Mesothelial cell of epicardium (in vitro differentiated cells): Measurements from ENCODE around the gene ERCC6L. TPM values are rescaled to one million over a fixed set of nuclear protein-coding genes. Genes with fewer than 3 reads are reported as not detected.
"Not testable (repeated sequence)": the region's sequence is repeated elsewhere in the genome, so short reads cannot be mapped to it uniquely, and the experiment has no call there.

ENCODE experiments used
- DNase-seq, 2 experiments: peaks; one replicate each; pipeline ENCODE4 v3.0.0; 2021; ENCODE audit warnings: low spot score in 2 of 2; ENCODE audit not compliant: unreplicated experiment in 2 of 2
- H3K27ac Mint-ChIP-seq: 2 replicates; pipeline ENCODE4 v1.8.0; 2021; ENCODE audit warnings: mixed read lengths
- H3K27me3 Mint-ChIP-seq: 2 replicates; pipeline ENCODE4 v1.8.0; 2021; ENCODE audit warnings: low read depth, mixed read lengths
- H3K36me3 Mint-ChIP-seq: 2 replicates; pipeline ENCODE4 v1.8.0; 2021; ENCODE audit warnings: mixed read lengths
- H3K4me1 Mint-ChIP-seq: 2 replicates; pipeline ENCODE4 v1.8.0; 2021; ENCODE audit warnings: mixed read lengths
- H3K4me3 Mint-ChIP-seq: 2 replicates; pipeline ENCODE4 v1.8.0; 2021; ENCODE audit warnings: mild to moderate bottlenecking, moderate library complexity, mixed read lengths
- H3K9me3 Mint-ChIP-seq: 2 replicates; pipeline ENCODE4 v1.8.0; 2021; ENCODE audit warnings: mixed read lengths
- CTCF ChIP-seq: fragments of 200-600 bp; sonication (generic); IDR thresholded peaks from one replicate; pipeline ENCODE4 v1.5.0; 2021; ENCODE audit warnings: antibody characterized with exemption; ENCODE audit not compliant: unreplicated experiment
- total RNA-seq: library from RNA; stranded (reverse); gene quantifications from 3 replicates; pipeline ENCODE4 v1.2.1, GENCODE V29; 2021

ERCC6L gene
- total RNA-seq, 1 donor from 2014 or later: 3.0 TPM

DNA sequence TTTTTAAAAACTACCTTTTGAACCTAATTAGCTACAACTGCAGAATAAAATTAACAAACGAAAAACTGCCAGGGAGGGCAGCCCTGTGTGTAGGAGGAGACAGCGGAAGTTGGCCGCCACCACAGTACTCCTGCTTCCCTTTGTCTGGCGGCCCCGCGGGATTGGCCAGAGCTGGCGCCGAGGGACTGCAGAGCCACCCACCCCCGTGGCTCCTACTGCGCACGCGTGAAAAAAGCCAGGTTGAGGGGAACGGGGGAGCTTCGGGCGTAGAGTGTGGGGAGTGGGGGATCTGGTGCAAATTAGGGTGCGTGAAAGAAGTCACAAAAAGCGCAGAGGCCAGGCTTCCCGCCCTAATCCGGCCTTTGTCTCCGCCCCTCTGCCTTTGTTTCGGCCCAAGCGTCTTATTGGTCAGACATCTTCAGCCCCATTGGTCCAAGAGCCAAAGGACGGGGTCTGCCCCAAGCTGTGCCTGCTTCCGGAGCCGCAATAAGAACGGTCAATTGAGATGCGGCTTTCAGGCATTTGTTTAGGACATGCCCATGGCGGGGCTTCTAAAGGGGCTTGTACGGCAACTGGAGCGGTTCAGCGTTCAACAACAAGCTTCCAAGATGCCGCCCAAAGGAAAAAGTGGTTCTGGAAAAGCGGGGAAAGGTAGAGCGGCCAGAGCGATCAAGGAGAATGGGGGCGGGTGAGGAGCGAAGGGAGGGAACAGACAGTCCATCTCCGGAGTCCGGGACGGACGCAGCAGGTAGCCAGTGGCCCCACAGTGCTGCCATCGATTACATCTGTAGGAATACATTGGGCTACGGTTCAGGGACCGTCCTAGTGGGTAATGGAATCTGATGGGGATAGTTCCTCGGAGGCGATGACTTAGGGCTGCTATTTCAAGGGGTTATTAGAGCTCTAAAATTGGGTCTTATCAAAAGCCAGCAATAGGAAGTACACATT is 57.4 kb downstream of the ERCC6L start, which contains the start of gene PIN4:
TSS of gene PIN4 (plus strand) at position 580 of the 948 bp plus-strand sequence. CDS start at position 609, 29 bp downstream.
- no peak within 1 kb of the TSS for H3K4me3 Mint-ChIP-seq
- H3K27me3 Mint-ChIP-seq: no peaks in the 10 kb centered on the region
- TF ChIP-seq CTCF: no peak
- peaks cover 6% of the 10 kb centered on the region for H3K36me3 Mint-ChIP-seq
- no peaks in the 10 kb centered on the region for H3K4me1 Mint-ChIP-seq
- DNase-seq: peak; percentile 82 to 86
- H3K27ac Mint-ChIP-seq: no peak within 1 kb of the TSS
- peaks cover 18% of the 10 kb centered on the region for H3K9me3 Mint-ChIP-seq

- TF ChIP-seq CTCF: no peak
- Mint-ChIP-seq H3K9me3 (peaks cover 23% of the 10 kb centered on the region), H3K27ac (no peak overlapping the region), H3K27me3 (no peaks in the 10 kb centered on the region), H3K36me3 (peaks cover 4% of the 10 kb centered on the region), H3K4me3 (no peak overlapping the region), H3K4me1 (no peaks in the 10 kb centered on the region)
- DNase-seq: no peak
Measured at GRCh38 chrX:72180539-72180938, 58.3 kb downstream of the ERCC6L start.

DNA sequence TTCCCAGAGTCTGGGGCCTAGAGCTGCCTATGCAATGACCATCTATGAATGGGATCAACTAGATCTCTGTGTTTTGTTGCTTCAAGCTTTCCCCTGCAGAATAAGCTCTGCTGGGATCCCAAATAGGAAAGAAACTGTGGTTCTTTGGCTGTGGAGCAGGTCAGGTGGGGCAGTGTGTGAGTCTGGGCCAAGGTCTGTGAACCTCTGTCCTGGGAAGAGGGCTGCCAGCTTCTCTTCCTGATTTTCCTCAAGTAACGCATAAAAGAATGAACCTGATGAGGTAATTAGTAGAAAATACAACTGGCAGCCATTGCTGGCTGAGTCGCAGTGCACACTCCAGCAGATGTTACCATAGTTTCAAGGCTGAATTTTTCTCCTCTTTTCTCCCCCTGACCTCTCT is 61.8 kb downstream of the ERCC6L start:
- H3K27me3 Mint-ChIP-seq: peaks cover 2% of the 10 kb centered on the region
- H3K4me3 Mint-ChIP-seq: no peak overlapping the region
- no peaks in the 10 kb centered on the region for H3K36me3 Mint-ChIP-seq
- no peaks in the 10 kb centered on the region for H3K4me1 Mint-ChIP-seq
- no peak overlapping the region for H3K27ac Mint-ChIP-seq
- DNase-seq: no peak
- no peak for TF ChIP-seq CTCF
- H3K9me3 Mint-ChIP-seq: peaks cover 26% of the 10 kb centered on the region

GRCh38 chrX:72176289-72176688 is 62.5 kb downstream of the ERCC6L start:
- H3K9me3 Mint-ChIP-seq: peaks cover 26% of the 10 kb centered on the region
- not testable (repeated sequence) for H3K4me1 Mint-ChIP-seq, H3K27ac Mint-ChIP-seq, DNase-seq, H3K36me3 Mint-ChIP-seq, H3K27me3 Mint-ChIP-seq, H3K4me3 Mint-ChIP-seq

DNA sequence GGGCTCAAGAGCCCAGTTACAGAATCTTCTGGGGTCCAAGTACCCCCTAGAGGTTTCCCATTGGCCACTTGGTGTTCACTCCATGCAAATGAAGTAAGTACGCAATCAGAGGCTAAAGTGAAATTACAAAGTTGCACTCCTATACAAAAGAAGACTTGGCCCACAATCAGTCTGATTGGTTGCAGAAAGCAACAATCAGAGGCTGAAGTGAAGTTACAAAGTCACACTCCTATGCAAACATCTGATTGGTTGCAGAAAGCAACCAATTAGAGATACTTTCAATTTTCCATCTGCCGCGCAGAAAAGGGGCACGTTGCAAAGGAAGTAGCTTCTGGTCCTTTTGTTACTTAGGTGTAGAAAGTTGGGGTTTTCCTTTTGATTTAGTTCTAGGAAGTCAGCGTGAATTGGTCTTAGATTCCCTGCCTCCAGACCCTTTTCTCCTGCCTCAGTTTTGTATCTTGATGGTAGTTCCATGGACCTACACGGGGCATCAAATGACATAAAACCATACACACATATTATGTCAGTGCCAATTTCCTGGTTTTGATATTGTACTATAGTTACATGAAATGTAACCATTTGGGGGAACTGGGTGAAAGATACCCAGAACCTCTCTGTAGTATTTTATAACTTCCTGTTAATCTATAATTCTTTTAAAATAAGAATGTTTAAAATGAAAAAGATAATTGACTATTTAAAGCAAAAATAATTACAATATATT is 69.7 kb downstream of the ERCC6L start:
- Mint-ChIP-seq H3K36me3 (no peaks in the 10 kb centered on the region), H3K4me3 (no peak overlapping the region), H3K4me1 (no peaks in the 10 kb centered on the region), H3K27ac (no peak overlapping the region), H3K9me3 (peaks cover 15% of the 10 kb centered on the region), H3K27me3 (peaks cover 2% of the 10 kb centered on the region)
- DNase-seq: no peak
- no peak for TF ChIP-seq CTCF

GRCh38 chrX:72165551-72165950 is 73.3 kb downstream of the ERCC6L start:
- DNase-seq: no peak
- no peaks in the 10 kb centered on the region for H3K4me1 Mint-ChIP-seq
- H3K27me3 Mint-ChIP-seq: no peaks in the 10 kb centered on the region
- no peaks in the 10 kb centered on the region for H3K36me3 Mint-ChIP-seq
- no peak overlapping the region for H3K27ac Mint-ChIP-seq
- no peak for TF ChIP-seq CTCF
- H3K4me3 Mint-ChIP-seq: no peak overlapping the region
- peaks cover 18% of the 10 kb centered on the region for H3K9me3 Mint-ChIP-seq
